Measurements from ENCODE around the gene TUSC2. TPM values are rescaled to one million over a fixed set of nuclear protein-coding genes. Genes with fewer than 3 reads are reported as not detected.

Gene TUSC2
- total and polyA plus RNA-seq, 2 of the 13 experiments (the other 11 are each of a cell fraction or from before 2014, with no cell fraction given): 36.7 to 39.1 TPM

GRCh38 chr3:50298836-50299637 is 29.0 kb downstream of the TUSC2 start, which contains the start of the genes HYAL3 and NAA80 (continued):
- TF ChIP-seq PRDM15 (CRISPR knock-in tag; IDR thresholded peaks at IDR 0.05): no peak
- no peak; the same call in 1 of the 2 replicates for TF ChIP-seq PAF1 (CRISPR knock-in tag; IDR thresholded peaks at IDR 0.05)
- TF ChIP-seq ZNF430 (CRISPR knock-in tag; IDR thresholded peaks at IDR 0.05): no peak
- no peak for TF ChIP-seq ZBTB4 (CRISPR knock-in tag; IDR thresholded peaks at IDR 0.05; ENCODE audit: borderline replicate concordance)
- TF ChIP-seq HINFP (CRISPR knock-in tag; IDR thresholded peaks at IDR 0.05; ENCODE audit: low read depth): peak; percentile 50
- TF ChIP-seq FIP1L1 (IDR thresholded peaks at IDR 0.05; ENCODE audit: borderline replicate concordance, insufficient read depth, low read depth, low read length): peak; percentile 82; the same call in 1 of the 2 replicates
- TF ChIP-seq FUBP1 (CRISPR knock-in tag; IDR thresholded peaks at IDR 0.05; ENCODE audit: borderline replicate concordance): no peak
- TF ChIP-seq ZC3H4 (CRISPR knock-in tag; IDR thresholded peaks at IDR 0.05; ENCODE audit: borderline replicate concordance): no peak; the same call in 1 of the 2 replicates
- TF ChIP-seq NR3C1 (CRISPR knock-in tag; IDR thresholded peaks at IDR 0.05): no peak
- TF ChIP-seq ATF7-NPFF (CRISPR knock-in tag; IDR thresholded peaks at IDR 0.05; ENCODE audit: low read depth): peak; percentile 52; the same call in 1 of the 2 replicates
- peak; percentile 59; the same call in 1 of the 2 replicates for TF ChIP-seq ZNF274 (CRISPR knock-in tag; IDR thresholded peaks at IDR 0.05)
- TF ChIP-seq PITX1 (CRISPR knock-in tag; IDR thresholded peaks at IDR 0.05): 0 out of 2 replicates have a peak, but pooled peaks have one; percentile 6
- no peak for TF ChIP-seq SP140L (CRISPR knock-in tag; IDR thresholded peaks at IDR 0.05; ENCODE audit: borderline replicate concordance)
- no peak; the same call in 1 of the 2 replicates for TF ChIP-seq ZNF33B (CRISPR knock-in tag; IDR thresholded peaks at IDR 0.05)

Data from HepG2 (cell line).